Measurements from ENCODE around the gene ZBTB22.

GRCh38 chr6:33273129-33273923 lies 44.2 kb downstream of the ZBTB22 start:
- TF ChIP-seq EZH2 (IDR thresholded peaks at IDR 0.05) (no peak), EZH2phosphoT487 (IDR thresholded peaks at IDR 0.05) (no peak), CTCF (IDR thresholded peaks at IDR 0.05) (no peak)

Data from neural progenitor cell (in vitro differentiated cells).